Measurements from ENCODE around the gene ACKR3.

ACKR3 gene

DNA sequence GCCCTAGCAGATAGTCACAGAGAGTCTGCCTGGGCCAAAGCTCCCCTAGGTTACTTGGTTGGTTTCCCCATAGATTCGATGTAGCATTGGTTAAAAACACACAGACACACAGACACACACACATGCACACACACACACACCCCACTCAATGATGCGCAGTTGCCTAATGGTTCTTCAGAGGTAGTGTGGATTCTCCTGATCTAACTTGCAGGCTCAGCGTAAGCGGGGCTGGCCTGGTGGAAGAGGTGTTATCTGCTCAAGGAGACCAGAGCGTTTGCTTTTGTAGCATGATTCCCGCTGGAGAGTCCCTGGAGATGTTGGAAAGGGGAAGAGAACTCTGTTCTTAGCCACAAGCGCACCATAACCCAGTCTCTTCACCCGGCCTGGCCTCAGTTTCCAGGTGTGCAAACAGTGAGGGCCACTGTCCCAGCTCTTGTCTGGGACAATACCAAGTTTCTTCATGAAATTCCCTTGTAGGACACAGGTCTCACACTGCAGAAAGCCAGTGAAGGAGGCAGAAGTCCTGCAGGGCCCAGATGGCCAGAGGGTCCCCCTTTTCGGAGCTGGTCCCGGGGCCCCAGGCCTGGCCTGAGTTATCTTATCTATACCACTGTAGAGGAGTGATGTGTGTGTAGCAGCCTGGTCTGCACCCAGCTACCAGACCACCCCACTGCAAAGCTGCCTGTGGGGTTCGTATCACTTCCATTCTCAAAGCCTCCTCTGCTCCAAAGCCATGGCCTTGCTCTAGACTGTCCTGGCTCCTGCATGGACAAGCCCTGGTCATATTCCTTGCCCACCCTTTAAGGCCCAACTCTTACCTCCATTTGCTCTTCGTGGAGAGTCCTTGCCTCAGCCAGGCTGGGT is 3.7 kb downstream of the ACKR3 start:
- H3K4me1 ChIP-seq (ENCODE audit: control insufficient read depth, insufficient read depth, low read length): peaks cover 2% of the 10 kb centered on the region
- H3K4me3 ChIP-seq (ENCODE audit: low read length): no peak overlapping the region
- no peaks in the 10 kb centered on the region for H3K36me3 ChIP-seq (ENCODE audit: insufficient read depth, low read length)
- no peak overlapping the region for H3K9ac ChIP-seq (ENCODE audit: low read depth, low read length)
- H3K4me2 ChIP-seq (ENCODE audit: low read length): no peak overlapping the region
- peaks cover 93% of the 10 kb centered on the region for H3K27me3 ChIP-seq (ENCODE audit: control insufficient read depth, insufficient read depth, low read length)
- no peaks in the 10 kb centered on the region for H3K9me3 ChIP-seq (replicated peaks; ENCODE audit: low read length)

DNA sequence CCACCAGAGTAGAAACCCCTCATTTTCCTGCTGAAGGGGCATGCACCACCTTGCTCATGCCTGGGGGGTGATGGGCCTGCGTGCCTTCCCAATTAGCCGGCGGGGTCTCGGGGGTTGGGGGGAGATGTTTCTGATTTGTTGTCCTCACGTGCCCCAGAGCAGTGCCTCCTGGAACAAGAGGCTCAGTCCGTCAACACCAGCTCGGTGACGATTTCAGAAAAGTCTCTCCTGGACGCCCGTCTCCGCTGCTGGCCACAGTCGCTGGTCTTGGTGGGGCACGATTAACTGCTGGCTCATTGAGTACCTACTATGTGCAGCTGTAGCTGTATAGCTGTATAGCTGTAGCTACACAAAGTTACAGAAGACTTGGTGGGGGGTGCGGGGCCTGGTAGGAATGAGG is 4.4 kb downstream of the ACKR3 start:
- no peaks in the 10 kb centered on the region for H3K9me3 ChIP-seq (replicated peaks; ENCODE audit: low read length)
- H3K4me1 ChIP-seq (ENCODE audit: control insufficient read depth, insufficient read depth, low read length): no peaks in the 10 kb centered on the region
- no peaks in the 10 kb centered on the region for H3K36me3 ChIP-seq (ENCODE audit: insufficient read depth, low read length)
- H3K4me2 ChIP-seq (ENCODE audit: low read length): no peak overlapping the region
- no peak overlapping the region for H3K4me3 ChIP-seq (ENCODE audit: low read length)
- H3K9ac ChIP-seq (ENCODE audit: low read depth, low read length): no peak overlapping the region
- peaks cover 91% of the 10 kb centered on the region for H3K27me3 ChIP-seq (ENCODE audit: control insufficient read depth, insufficient read depth, low read length)

DNA sequence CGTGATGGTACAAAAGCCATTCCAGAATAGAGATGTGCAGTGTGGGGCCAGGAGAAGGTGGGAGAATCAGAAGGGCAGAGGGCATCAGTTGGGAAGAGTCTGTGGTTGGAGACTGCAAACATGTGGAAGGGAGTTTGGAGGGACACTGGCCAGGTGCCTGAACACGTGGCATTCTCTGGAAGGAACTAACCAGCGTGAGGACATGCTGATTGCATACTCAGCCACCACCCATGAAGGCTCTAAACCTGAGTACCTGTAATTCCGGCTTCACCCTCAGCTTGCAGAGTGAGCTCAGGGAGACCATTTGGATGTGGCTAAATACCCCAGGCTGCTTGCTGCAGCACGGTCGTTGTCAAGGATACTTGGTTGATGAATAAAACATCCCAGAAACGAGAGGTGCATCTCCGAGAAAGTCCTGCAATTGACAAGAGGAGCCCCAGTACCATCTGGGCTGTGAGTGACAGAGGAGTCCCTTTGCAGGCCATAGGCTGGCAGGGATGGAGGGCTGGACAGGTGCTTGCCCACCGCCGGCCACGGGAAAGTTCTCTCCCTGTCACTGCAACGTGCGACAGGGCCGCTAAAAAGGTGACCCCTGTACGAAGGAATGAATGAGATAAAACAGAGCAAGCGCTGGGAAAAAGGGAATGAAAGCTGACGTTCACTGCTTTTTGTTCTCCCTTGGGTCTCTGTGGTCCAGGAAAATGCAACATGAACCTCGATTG is 5.0 kb downstream of the ACKR3 start:
- Histone ChIP-seq H3K4me3 (ENCODE audit: low read length) (no peak overlapping the region), H3K36me3 (ENCODE audit: insufficient read depth, low read length) (no peaks in the 10 kb centered on the region), H3K9ac (ENCODE audit: low read depth, low read length) (no peak overlapping the region), H3K4me1 (ENCODE audit: control insufficient read depth, insufficient read depth, low read length) (no peaks in the 10 kb centered on the region), H3K4me2 (ENCODE audit: low read length) (no peak overlapping the region), H3K27me3 (ENCODE audit: control insufficient read depth, insufficient read depth, low read length) (peaks cover 86% of the 10 kb centered on the region), H3K9me3 (replicated peaks; ENCODE audit: low read length) (no peaks in the 10 kb centered on the region)

GRCh38 chr2:236575510-236575909 is 5.9 kb downstream of the ACKR3 start:
- Histone ChIP-seq H3K9ac (ENCODE audit: low read depth, low read length) (no peak overlapping the region), H3K4me1 (ENCODE audit: control insufficient read depth, insufficient read depth, low read length) (no peaks in the 10 kb centered on the region)

DNA sequence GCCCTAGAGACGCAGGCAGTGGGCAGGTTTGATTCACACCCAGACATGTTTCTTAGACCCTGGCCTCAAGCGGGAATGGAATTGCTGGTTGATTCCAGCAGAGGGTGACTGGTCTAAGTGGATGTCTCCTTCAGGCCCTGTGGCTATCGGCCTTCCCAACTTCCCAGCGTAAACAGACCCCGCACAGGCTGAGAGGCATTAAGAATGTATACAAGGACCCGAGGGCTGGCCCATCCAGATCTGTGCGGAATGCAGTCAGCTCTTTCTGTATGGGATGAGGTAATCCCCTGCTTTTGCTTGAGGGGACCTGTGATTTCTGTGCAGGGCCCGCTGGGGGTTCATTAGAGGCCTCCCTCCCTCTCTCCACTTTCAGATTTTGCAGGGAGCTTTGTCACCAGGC is 6.5 kb downstream of the ACKR3 start:
- Histone ChIP-seq H3K4me3 (ENCODE audit: low read length) (no peak overlapping the region), H3K4me2 (ENCODE audit: low read length) (no peak overlapping the region), H3K9ac (ENCODE audit: low read depth, low read length) (no peak overlapping the region), H3K9me3 (replicated peaks; ENCODE audit: low read length) (no peaks in the 10 kb centered on the region), H3K4me1 (ENCODE audit: control insufficient read depth, insufficient read depth, low read length) (no peaks in the 10 kb centered on the region), H3K36me3 (ENCODE audit: insufficient read depth, low read length) (no peaks in the 10 kb centered on the region), H3K27me3 (ENCODE audit: control insufficient read depth, insufficient read depth, low read length) (peaks cover 70% of the 10 kb centered on the region)

More at GRCh38 chr2:236575510-236575909, 5.9 kb downstream of the ACKR3 start:
- H3K36me3 ChIP-seq (ENCODE audit: insufficient read depth, low read length): no peaks in the 10 kb centered on the region
- peaks cover 76% of the 10 kb centered on the region for H3K27me3 ChIP-seq (ENCODE audit: control insufficient read depth, insufficient read depth, low read length)
- H3K4me2 ChIP-seq (ENCODE audit: low read length): no peak overlapping the region
- H3K4me3 ChIP-seq (ENCODE audit: low read length): no peak overlapping the region
- no peaks in the 10 kb centered on the region for H3K9me3 ChIP-seq (replicated peaks; ENCODE audit: low read length)

DNA sequence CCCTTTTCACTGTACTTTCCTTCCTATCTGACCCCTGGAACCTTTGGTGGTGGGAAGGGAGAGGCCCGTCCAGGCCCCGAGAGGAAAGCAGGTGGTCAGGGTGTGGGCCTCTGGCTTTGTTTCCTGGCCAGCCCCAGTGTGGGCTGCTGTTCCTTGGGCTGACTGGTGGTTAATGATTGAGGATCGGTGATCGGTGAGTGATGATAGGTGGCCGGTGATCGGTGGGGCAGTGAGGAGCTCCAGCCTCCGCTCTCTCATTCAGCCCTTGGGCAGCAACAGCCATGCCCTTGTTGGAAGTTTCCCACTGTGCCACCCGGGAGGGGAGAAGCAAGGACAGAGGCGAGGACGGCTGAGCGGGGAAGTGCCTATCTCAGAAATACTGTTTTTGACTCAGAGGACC is 7.3 kb downstream of the ACKR3 start:
- H3K9ac ChIP-seq (ENCODE audit: low read depth, low read length): no peak overlapping the region
- H3K27me3 ChIP-seq (ENCODE audit: control insufficient read depth, insufficient read depth, low read length): peaks cover 62% of the 10 kb centered on the region
- no peak overlapping the region for H3K4me2 ChIP-seq (ENCODE audit: low read length)
- no peaks in the 10 kb centered on the region for H3K4me1 ChIP-seq (ENCODE audit: control insufficient read depth, insufficient read depth, low read length)
- H3K9me3 ChIP-seq (replicated peaks; ENCODE audit: low read length): no peaks in the 10 kb centered on the region
- no peak overlapping the region for H3K4me3 ChIP-seq (ENCODE audit: low read length)
- H3K36me3 ChIP-seq (ENCODE audit: insufficient read depth, low read length): no peaks in the 10 kb centered on the region

GRCh38 chr2:236577481-236578410 is 8.1 kb downstream of the ACKR3 start:
- H3K27me3 ChIP-seq (ENCODE audit: control insufficient read depth, insufficient read depth, low read length): peaks cover 55% of the 10 kb centered on the region

GRCh38 chr2:236578411-236578846 is 8.8 kb downstream of the ACKR3 start:
- Histone ChIP-seq H3K4me1 (ENCODE audit: control insufficient read depth, insufficient read depth, low read length) (no peaks in the 10 kb centered on the region), H3K9me3 (replicated peaks; ENCODE audit: low read length) (no peaks in the 10 kb centered on the region), H3K9ac (ENCODE audit: low read depth, low read length) (no peak overlapping the region), H3K27me3 (ENCODE audit: control insufficient read depth, insufficient read depth, low read length) (peaks cover 48% of the 10 kb centered on the region), H3K36me3 (ENCODE audit: insufficient read depth, low read length) (no peaks in the 10 kb centered on the region), H3K4me2 (ENCODE audit: low read length) (no peak overlapping the region), H3K4me3 (ENCODE audit: low read length) (no peak overlapping the region)

More at GRCh38 chr2:236577481-236578410, 8.1 kb downstream of the ACKR3 start:
- H3K36me3 ChIP-seq (ENCODE audit: insufficient read depth, low read length): no peaks in the 10 kb centered on the region
- H3K9me3 ChIP-seq (replicated peaks; ENCODE audit: low read length): no peaks in the 10 kb centered on the region
- H3K4me2 ChIP-seq (ENCODE audit: low read length): no peak overlapping the region
- H3K4me3 ChIP-seq (ENCODE audit: low read length): no peak overlapping the region
- no peaks in the 10 kb centered on the region for H3K4me1 ChIP-seq (ENCODE audit: control insufficient read depth, insufficient read depth, low read length)
- no peak overlapping the region for H3K9ac ChIP-seq (ENCODE audit: low read depth, low read length)

GRCh38 chr2:236579048-236579745 is 9.6 kb downstream of the ACKR3 start:
- H3K4me1 ChIP-seq (ENCODE audit: control insufficient read depth, insufficient read depth, low read length): no peaks in the 10 kb centered on the region
- no peaks in the 10 kb centered on the region for H3K9me3 ChIP-seq (replicated peaks; ENCODE audit: low read length)
- H3K36me3 ChIP-seq (ENCODE audit: insufficient read depth, low read length): no peaks in the 10 kb centered on the region
- no peak overlapping the region for H3K4me3 ChIP-seq (ENCODE audit: low read length)
- peaks cover 41% of the 10 kb centered on the region for H3K27me3 ChIP-seq (ENCODE audit: control insufficient read depth, insufficient read depth, low read length)
- no peak overlapping the region for H3K4me2 ChIP-seq (ENCODE audit: low read length)
- no peak overlapping the region for H3K9ac ChIP-seq (ENCODE audit: low read depth, low read length)

- Histone ChIP-seq H3K9ac (ENCODE audit: low read depth, low read length) (no peak overlapping the region), H3K4me1 (ENCODE audit: control insufficient read depth, insufficient read depth, low read length) (no peaks in the 10 kb centered on the region), H3K4me2 (ENCODE audit: low read length) (no peak overlapping the region), H3K36me3 (ENCODE audit: insufficient read depth, low read length) (no peaks in the 10 kb centered on the region), H3K4me3 (ENCODE audit: low read length) (no peak overlapping the region), H3K27me3 (ENCODE audit: control insufficient read depth, insufficient read depth, low read length) (peaks cover 34% of the 10 kb centered on the region), H3K9me3 (replicated peaks; ENCODE audit: low read length) (no peaks in the 10 kb centered on the region)
Observed at GRCh38 chr2:236579746-236580315, 10.2 kb downstream of the ACKR3 start.
